ENCODE data around the gene DLG5. TPM values are rescaled to one million over a fixed set of nuclear protein-coding genes. Genes with fewer than 3 reads are reported as not detected.

DLG5 gene
- total RNA-seq, 1 donor from 2014 or later: 1.1 TPM

- DNase-seq (no peak), ATAC-seq (ENCODE audit: low read depth) (no peak)
- no peak overlapping the region for H3K4me3 Mint-ChIP-seq
- no peak overlapping the region for H3K27ac Mint-ChIP-seq
- intact Hi-C loops (cut with micrococcal nuclease): no loop called here
- H3K27me3 Mint-ChIP-seq: peaks cover 6% of the 10 kb centered on the region
- no peak for TF ChIP-seq CTCF (IDR thresholded peaks at IDR 0.05)
- H3K9me3 Mint-ChIP-seq: no peaks in the 10 kb centered on the region
- ChIA-PET POLR2A (no interaction called here), CTCF (no interaction called here)
- no peaks in the 10 kb centered on the region for H3K4me1 Mint-ChIP-seq
- no peaks in the 10 kb centered on the region for H3K36me3 Mint-ChIP-seq (ENCODE audit: low read depth)
Measured at GRCh38 chr10:77911535-77912123, 14.9 kb downstream of the DLG5 start.

- no peak for TF ChIP-seq CTCF (IDR thresholded peaks at IDR 0.05)
- DNase-seq: no peak
- Mint-ChIP-seq H3K4me1 (no peaks in the 10 kb centered on the region), H3K9me3 (no peaks in the 10 kb centered on the region), H3K36me3 (ENCODE audit: low read depth) (no peaks in the 10 kb centered on the region), H3K27me3 (peaks cover 7% of the 10 kb centered on the region), H3K4me3 (no peak overlapping the region), H3K27ac (no peak overlapping the region)
- POLR2A ChIA-PET: no interaction called here
- intact Hi-C loops (cut with micrococcal nuclease): no loop called here
- CTCF ChIA-PET: no interaction called here
- ATAC-seq (ENCODE audit: low read depth): no peak
Measured at GRCh38 chr10:77910524-77911145, 15.9 kb downstream of the DLG5 start.

- Mint-ChIP-seq H3K27me3 (peaks cover 9% of the 10 kb centered on the region), H3K27ac (no peak overlapping the region), H3K36me3 (ENCODE audit: low read depth) (no peaks in the 10 kb centered on the region), H3K4me3 (no peak overlapping the region), H3K9me3 (no peaks in the 10 kb centered on the region), H3K4me1 (no peaks in the 10 kb centered on the region)
- TF ChIP-seq CTCF (IDR thresholded peaks at IDR 0.05): no peak
- ATAC-seq (ENCODE audit: low read depth) (no peak), DNase-seq (no peak)
- intact Hi-C loops (cut with micrococcal nuclease): no loop called here
- ChIA-PET POLR2A (no interaction called here), CTCF (no interaction called here)
Measured at GRCh38 chr10:77909749-77910375, 16.7 kb downstream of the DLG5 start.

- CTCF ChIA-PET: no interaction called here
- no peak for DNase-seq
Measured at GRCh38 chr10:77909021-77909748, 17.4 kb downstream of the DLG5 start.

More at GRCh38 chr10:77909021-77909748, 17.4 kb downstream of the DLG5 start:
- no peaks in the 10 kb centered on the region for H3K4me1 Mint-ChIP-seq
- no peak for TF ChIP-seq CTCF (IDR thresholded peaks at IDR 0.05)
- H3K27ac Mint-ChIP-seq: no peak overlapping the region
- POLR2A ChIA-PET: no interaction called here
- no peak for ATAC-seq (ENCODE audit: low read depth)
- no peaks in the 10 kb centered on the region for H3K9me3 Mint-ChIP-seq
- no peaks in the 10 kb centered on the region for H3K36me3 Mint-ChIP-seq (ENCODE audit: low read depth)
- peaks cover 9% of the 10 kb centered on the region for H3K27me3 Mint-ChIP-seq
- intact Hi-C loops (cut with micrococcal nuclease): no loop called here
- H3K4me3 Mint-ChIP-seq: no peak overlapping the region

All from activated B cell treated with CpG ODN at 0.5 μM for 24 hours (primary cell).